GM15510 (cell line): ENCODE results near the gene SMIM41.

Experiments used
- POLR2A ChIP-seq: IDR thresholded peaks from 3 replicates; pipeline ENCODE4 v1.6.1; 2011; ENCODE audit warnings: borderline replicate concordance; ENCODE audit not compliant: insufficient read length; ENCODE audit errors: extremely low read depth

SMIM41 gene

GRCh38 chr12:52079576-52080402 is at the start of gene SMIM41:
Gene SMIM41 (plus strand): TSS chr12:52079704. CDS start chr12:52079780, 76 bp downstream.
- no peak for TF ChIP-seq POLR2A

GRCh38 chr12:52032446-52032803 is 47.1 kb upstream of the SMIM41 start:
- TF ChIP-seq POLR2A, result no peak

GRCh38 chr12:52032804-52033445 is 46.6 kb upstream of the SMIM41 start:
- TF ChIP-seq POLR2A, result peak; percentile 53

DNA sequence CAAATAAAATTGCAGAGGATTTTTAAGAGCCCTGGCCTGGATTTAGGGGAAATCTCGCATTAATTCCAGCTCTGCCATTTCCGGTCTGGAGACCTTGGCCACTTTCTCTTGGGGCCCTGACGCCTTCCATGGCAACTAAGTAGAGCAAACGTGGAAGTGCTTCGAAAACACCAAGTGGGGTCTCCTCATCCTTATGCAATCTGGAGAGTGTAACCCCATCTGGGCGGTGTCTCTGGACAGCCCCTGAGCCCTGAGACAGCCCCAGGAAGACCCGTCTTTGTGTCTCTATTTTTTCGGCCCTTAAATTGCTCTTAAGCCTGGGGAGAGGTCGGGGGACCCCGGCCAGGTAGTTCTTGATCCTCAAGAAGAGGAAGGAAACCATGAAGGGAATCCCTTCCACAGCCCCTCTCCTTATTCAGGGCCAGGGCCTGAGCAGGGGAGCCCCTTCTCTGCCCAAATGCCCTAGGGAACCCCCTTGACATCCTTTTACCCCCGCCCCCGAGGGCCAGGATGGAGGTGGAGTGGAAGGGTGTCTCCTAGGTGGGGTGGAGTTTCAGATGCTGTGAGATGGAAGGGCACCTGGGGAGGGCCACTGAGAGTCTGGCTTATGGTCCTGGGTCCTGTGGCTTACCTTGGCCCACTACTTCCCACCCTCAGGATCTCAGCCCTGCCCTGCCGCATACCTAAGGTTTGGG is 45.9 kb upstream of the SMIM41 start:
- TF ChIP-seq POLR2A, result no peak

GRCh38 chr12:52035190-52035589 is 44.3 kb upstream of the SMIM41 start:
- TF ChIP-seq POLR2A, result no peak

GRCh38 chr12:52035926-52036325 is 43.6 kb upstream of the SMIM41 start:
- TF ChIP-seq POLR2A, result no peak

DNA sequence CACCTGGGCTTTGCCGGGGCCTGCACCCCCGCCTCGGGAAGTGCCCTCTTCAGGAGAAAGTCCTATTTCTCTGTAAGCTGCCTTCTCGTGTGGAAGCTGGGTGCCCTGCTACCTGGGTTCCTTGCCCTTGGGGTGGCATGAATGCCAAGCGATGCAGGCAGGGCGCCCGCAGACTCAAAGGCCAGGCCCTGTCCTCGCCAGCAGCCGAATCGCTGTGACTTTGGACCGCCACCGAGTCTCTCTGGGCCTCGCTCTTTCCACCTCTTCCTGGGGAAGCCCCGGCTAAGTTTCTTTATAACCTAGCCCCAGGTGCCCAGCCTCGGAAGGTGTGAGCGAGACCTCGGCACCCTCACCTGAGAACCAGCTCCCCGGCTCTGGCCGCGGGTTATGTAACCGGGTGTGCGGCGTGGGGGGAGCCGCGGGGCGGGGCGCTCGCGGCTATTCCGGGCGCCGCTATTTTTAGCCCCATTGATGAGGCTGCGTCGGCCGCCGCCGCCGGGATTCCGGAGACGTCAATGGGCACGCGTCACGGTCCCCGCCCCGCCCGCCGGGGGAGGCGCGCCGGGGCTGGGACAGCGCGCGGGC is 42.8 kb upstream of the SMIM41 start:
- no peak for TF ChIP-seq POLR2A

DNA sequence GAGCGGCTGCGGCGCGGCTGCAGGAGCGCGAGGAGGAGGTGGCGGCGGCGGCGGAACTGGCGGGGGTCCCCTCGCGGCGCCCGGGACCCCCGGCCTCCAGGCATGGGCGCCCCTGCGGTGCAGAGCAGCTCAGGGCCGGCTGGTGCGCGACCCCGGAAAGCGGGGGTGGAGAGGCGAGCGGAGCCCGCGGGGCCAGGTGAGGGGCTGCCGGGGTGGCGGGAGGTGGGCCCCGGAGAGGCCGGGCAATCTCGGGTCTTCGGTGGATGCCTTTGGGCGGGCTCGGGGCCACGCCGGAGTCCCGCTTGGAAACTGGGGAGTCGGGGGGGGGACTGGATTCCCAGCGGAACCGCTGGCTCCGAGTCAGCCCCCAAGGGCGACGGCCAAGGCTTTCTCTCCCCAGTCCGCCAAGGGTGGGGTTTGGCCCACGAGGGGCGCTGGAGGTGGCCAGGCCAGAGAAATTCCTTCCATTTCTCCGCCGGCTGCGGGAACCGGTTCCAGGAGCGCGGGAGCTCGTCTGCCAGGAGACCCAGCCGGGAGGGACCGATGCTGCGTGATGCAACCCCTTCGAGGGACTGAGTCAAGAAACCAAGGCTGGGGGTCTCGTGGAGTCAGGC is 42.1 kb upstream of the SMIM41 start:
- TF ChIP-seq POLR2A, result no peak

GRCh38 chr12:52038447-52038846 is 41.1 kb upstream of the SMIM41 start:
- no peak for TF ChIP-seq POLR2A

- no peak for TF ChIP-seq POLR2A
Observed at GRCh38 chr12:52041035-52041434, 38.5 kb upstream of the SMIM41 start.

- no peak for TF ChIP-seq POLR2A
Observed at GRCh38 chr12:52041695-52042123, 37.8 kb upstream of the SMIM41 start.

DNA sequence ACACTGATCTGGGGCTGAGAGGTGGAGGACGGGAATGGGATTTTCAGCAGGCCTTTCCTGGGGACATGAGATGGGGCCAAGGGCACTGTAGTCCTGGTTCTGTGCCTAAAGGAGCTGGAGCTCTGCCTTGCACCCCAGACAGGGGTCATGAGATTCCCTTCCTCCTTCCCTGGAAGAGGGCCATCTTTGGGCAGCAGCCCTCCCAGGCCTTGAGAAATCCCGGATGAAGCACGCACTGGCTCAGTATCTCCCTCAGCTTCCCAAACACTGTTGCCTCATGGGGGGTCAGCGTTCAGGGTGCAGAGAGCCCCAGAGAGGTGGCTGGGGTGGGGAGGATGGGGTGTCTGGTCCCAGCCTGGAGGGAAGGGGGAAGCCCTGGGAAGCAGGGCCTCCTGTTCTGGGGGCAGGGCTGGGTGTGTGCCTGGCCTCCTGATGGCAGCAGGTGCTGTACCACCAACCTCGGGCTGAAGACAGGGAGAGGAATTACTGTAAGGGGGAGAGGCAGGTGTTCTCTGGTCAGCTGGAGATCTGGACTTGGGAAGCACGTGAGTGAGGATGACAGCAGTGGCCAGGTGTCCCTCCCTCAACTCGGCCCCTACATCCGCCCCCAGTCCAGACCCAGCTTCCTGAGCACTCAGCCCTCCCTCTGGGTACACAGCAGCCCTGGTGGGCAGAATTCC is 36.7 kb upstream of the SMIM41 start:
- no peak for TF ChIP-seq POLR2A

- TF ChIP-seq POLR2A, result no peak
Observed at GRCh38 chr12:52043386-52044212, 35.9 kb upstream of the SMIM41 start.

DNA sequence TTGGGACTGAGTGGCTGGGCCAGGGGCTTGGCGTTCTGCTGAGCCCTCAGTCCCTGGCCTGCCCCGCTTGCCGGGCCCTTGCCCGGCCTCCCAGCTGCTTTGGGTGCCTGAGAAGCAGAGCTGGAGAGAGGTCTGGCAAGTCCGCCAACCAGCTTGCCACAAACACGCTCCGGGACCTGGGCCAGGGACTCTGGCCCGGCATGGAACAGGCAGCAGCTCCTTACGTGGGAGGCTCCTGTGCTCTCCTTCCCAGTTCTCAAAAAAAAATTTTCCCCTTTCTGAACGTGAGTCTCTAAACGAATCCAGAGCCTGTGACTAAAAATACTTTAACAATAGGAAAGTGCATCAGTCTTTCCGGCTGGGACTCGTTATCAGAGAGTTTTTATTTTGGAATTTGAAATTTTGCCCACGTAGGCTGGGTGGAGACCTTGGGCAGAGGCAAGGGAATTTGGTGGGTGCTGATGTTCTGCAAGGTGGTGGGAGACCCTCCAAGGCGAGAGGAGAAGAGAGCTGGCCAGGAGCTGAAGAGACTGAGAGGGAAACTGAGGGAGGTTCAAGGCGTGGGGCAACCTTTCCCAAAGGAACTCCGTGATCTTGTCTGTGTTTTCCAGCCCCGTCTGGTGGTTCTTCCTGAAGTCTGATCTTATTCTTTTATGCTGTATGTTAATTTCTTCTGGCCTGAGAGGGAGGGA is 35.1 kb upstream of the SMIM41 start:
- no peak for TF ChIP-seq POLR2A

- no peak for TF ChIP-seq POLR2A
Observed at GRCh38 chr12:52045794-52046199, 33.7 kb upstream of the SMIM41 start.
